ENCODE data around the gene KRT7.
"Not testable (repeated sequence)": the region's sequence is repeated elsewhere in the genome, so short reads cannot be mapped to it uniquely, and the experiment has no call there.

Gene KRT7

GRCh38 chr12:52277486-52278245, 44.6 kb downstream of the KRT7 start:
- no peak for DNase-seq (ENCODE audit: low spot score)
- no peak for FAIRE-seq

GRCh38 chr12:52278575-52279421, 45.8 kb downstream of the KRT7 start:
- FAIRE-seq = no peak

GRCh38 chr12:52279422-52280318, 46.6 kb downstream of the KRT7 start:
- DNase-seq (ENCODE audit: low spot score) = peak; percentile 73
- no peak for FAIRE-seq

More at GRCh38 chr12:52278575-52279421, 45.8 kb downstream of the KRT7 start:
- peak; percentile 47 for DNase-seq (ENCODE audit: low spot score)

- DNase-seq (ENCODE audit: low spot score) = peak; percentile 91
- peak; percentile 40 for FAIRE-seq
Observed at GRCh38 chr12:52280319-52280795, 47.3 kb downstream of the KRT7 start.

GRCh38 chr12:52280796-52281560, 47.9 kb downstream of the KRT7 start:
- DNase-seq (ENCODE audit: low spot score) (peak; percentile 93), FAIRE-seq (peak; percentile 93)

- no peak for DNase-seq (ENCODE audit: low spot score)
- no peak for FAIRE-seq
Observed at GRCh38 chr12:52284562-52285171, 51.6 kb downstream of the KRT7 start.

GRCh38 chr12:52285172-52285745, 52.2 kb downstream of the KRT7 start:
- peak; percentile 50 for DNase-seq (ENCODE audit: low spot score)
- no peak for FAIRE-seq

GRCh38 chr12:52285851-52286530, 52.9 kb downstream of the KRT7 start:
- DNase-seq (ENCODE audit: low spot score) = no peak
- no peak for FAIRE-seq

GRCh38 chr12:52286857-52287785, 54.1 kb downstream of the KRT7 start:
- FAIRE-seq; DNase-seq (ENCODE audit: low spot score): not testable (repeated sequence)

GRCh38 chr12:52287816-52288805, 55.1 kb downstream of the KRT7 start:
- DNase-seq (ENCODE audit: low spot score) = peak; percentile 24
- not testable (repeated sequence) for FAIRE-seq

- not testable (repeated sequence) for DNase-seq (ENCODE audit: low spot score); FAIRE-seq
Observed at GRCh38 chr12:52290483-52291134, 57.6 kb downstream of the KRT7 start.

- FAIRE-seq (no peak), DNase-seq (ENCODE audit: low spot score) (no peak)
Observed at GRCh38 chr12:52291267-52291935, 58.4 kb downstream of the KRT7 start, which contains the start of gene KRT81. KRT81 (minus strand) TSS chr12:52291534; CDS start chr12:52291465, 69 bp downstream.

- no peak for DNase-seq (ENCODE audit: low spot score)
- FAIRE-seq = no peak
Observed at GRCh38 chr12:52293926-52294325, 60.9 kb downstream of the KRT7 start.

GRCh38 chr12:52294803-52295202, 61.8 kb downstream of the KRT7 start:
- FAIRE-seq (no peak), DNase-seq (ENCODE audit: low spot score) (no peak)

GRCh38 chr12:52295663-52296062, 62.6 kb downstream of the KRT7 start:
- no peak for DNase-seq (ENCODE audit: low spot score)
- no peak for FAIRE-seq
